K562 (cell line): ENCODE data around the gene CDC25B. TPM values are rescaled to one million over a fixed set of nuclear protein-coding genes. Genes with fewer than 3 reads are reported as not detected.
A peak's percentile ranks its signal among the peaks of the same experiment; 100 is the strongest.

Experiments used
- ARID1B ChIP-seq: fragments of 450-650 bp; IDR thresholded peaks from 2 replicates; pipeline ENCODE4 v1.6.1; 2016; ENCODE audit warnings: antibody characterized with exemption, mild to moderate bottlenecking, inconsistent platforms
- CCNT2 ChIP-seq: IDR thresholded peaks from 2 replicates; pipeline ENCODE4 v1.6.1; 2011; ENCODE audit warnings: borderline replicate concordance, low read depth, mild to moderate bottlenecking, moderate library complexity, mixed read lengths, low read length; ENCODE audit not compliant: insufficient read length; ENCODE audit errors: extremely low read depth
- CEBPB ChIP-seq: fragments of 450-650 bp; IDR thresholded peaks from 2 replicates; pipeline ENCODE4 v1.6.1; 2016; ENCODE audit warnings: missing genetic modification characterization, missing compliant biosample characterization
- ETS2 ChIP-seq: IDR thresholded peaks from 2 replicates; pipeline ENCODE4 v1.6.1; 2016; ENCODE audit warnings: borderline replicate concordance, missing genetic modification characterization, mild to moderate bottlenecking, moderate library complexity, missing compliant biosample characterization; ENCODE audit not compliant: poor library complexity, severe bottlenecking
- MAZ ChIP-seq, 2 experiments: fragments of 450-650 bp in 1 of 2; sonication (generic) in 1 of 2; formaldehyde crosslinking; IDR thresholded peaks in 1 of 2; conservative IDR thresholded peaks in 1 of 2; 2 replicates each; pipeline versions ENCODE4 v1.4.0 to v1.5.0; 2020; ENCODE audit warnings: mild to moderate bottlenecking in 1 of 2, missing genetic modification reagents in 1 of 2
- NR4A1 ChIP-seq, 2 experiments: fragments of 250-450 bp in 1 of 2; fragments of 450-650 bp in 1 of 2; sonication (Bioruptor Pico) in 1 of 2; IDR thresholded peaks; 2 replicates each; pipeline versions ENCODE4 v1.4.0 to v1.6.1; 2016 to 2020; ENCODE audit warnings: mild to moderate bottlenecking in 2 of 2, missing compliant biosample characterization in 1 of 2, missing genetic modification characterization in 1 of 2, moderate library complexity in 1 of 2
- ZNF274 ChIP-seq: IDR thresholded peaks from 2 replicates; pipeline ENCODE4 v1.6.1; 2011; ENCODE audit warnings: low read depth, mild to moderate bottlenecking, low read length, moderate library complexity, borderline replicate concordance
- polyA plus RNA-seq, 8 experiments: library from polyadenylated mRNA; depleted of rRNA in 4 of 8; stranded (reverse) in 5 of 8; unstranded in 3 of 8; fragments of >200 nt; fragmentation: Nextera tagmentation in 2 of 8; fragmentation: Illumina TruSeq in 1 of 8; extraction: Ambion mirVana in 2 of 8; extraction: Trizol in 1 of 8; gene quantifications; 2 replicates each; pipeline versions ENCODE4 v1.2.1 to v1.2.3, GENCODE V29; 2011 to 2014; ENCODE audit warnings: inconsistent platforms in 1 of 8, missing spikeins in 1 of 8
- total RNA-seq, 7 experiments: library from RNA; depleted of rRNA in 6 of 7; stranded (reverse); fragments of >200 nt in 6 of 7; fragmentation: Illumina TruSeq in 2 of 7; extraction: Trizol in 2 of 7; gene quantifications; 2 replicates each; pipeline versions ENCODE4 v1.2.1 to v1.2.3, GENCODE V29; 2011 to 2021; ENCODE audit warnings: low replicate concordance in 1 of 7
- TF ChIP-seq, protein P1 (sequence below): fragments of 450-650 bp; formaldehyde crosslinking; IDR thresholded peaks from 2 replicates; pipeline ENCODE4 v1.4.0; 2022; ENCODE audit warnings: missing genetic modification characterization
- TF ChIP-seq, protein P2 (sequence below): fragments of 250-450 bp; sonication (Bioruptor Pico); IDR thresholded peaks from 2 replicates; pipeline ENCODE4 v1.5.0; 2021
- TF ChIP-seq, protein P3 (sequence below): sonication (generic); formaldehyde crosslinking; IDR thresholded peaks from 2 replicates; pipeline ENCODE4 v1.9.0; 2022; ENCODE audit warnings: mild to moderate bottlenecking, missing genetic modification reagents
- TF ChIP-seq, protein P4 (sequence below), 2 experiments: fragments of 450-650 bp; IDR thresholded peaks; 2 replicates each; pipeline ENCODE4 v1.6.1; 2016
- TF ChIP-seq, protein P5 (sequence below), 2 experiments: fragments of 200-800 bp in 1 of 2; sonication (Bioruptor generic) in 1 of 2; sonication (generic) in 1 of 2; formaldehyde crosslinking in 1 of 2; IDR thresholded peaks in 1 of 2; conservative IDR thresholded peaks in 1 of 2; 2 replicates each; pipeline versions ENCODE4 v1.5.0 to v1.6.1; 2016 to 2020; ENCODE audit warnings: missing compliant biosample characterization in 1 of 2, missing genetic modification characterization in 1 of 2, missing genetic modification reagents in 1 of 2
- TF ChIP-seq, protein P6 (sequence below): fragments of 250-450 bp; sonication (Bioruptor Pico); IDR thresholded peaks from 2 replicates; pipeline ENCODE4 v1.5.1; 2021; ENCODE audit warnings: mild to moderate bottlenecking
- TF ChIP-seq, protein P7 (sequence below): sonication (generic); formaldehyde crosslinking; IDR thresholded peaks from 2 replicates; pipeline ENCODE4 v1.8.0; 2022; ENCODE audit warnings: mild to moderate bottlenecking, missing genetic modification reagents, borderline replicate concordance

The CDC25B gene
- total and polyA plus RNA-seq, 9 of the 15 experiments (the other 6 are each of a cell fraction or from before 2014, with no cell fraction given), result 2.3 to 35.7 (median 9.5) TPM

DNA sequence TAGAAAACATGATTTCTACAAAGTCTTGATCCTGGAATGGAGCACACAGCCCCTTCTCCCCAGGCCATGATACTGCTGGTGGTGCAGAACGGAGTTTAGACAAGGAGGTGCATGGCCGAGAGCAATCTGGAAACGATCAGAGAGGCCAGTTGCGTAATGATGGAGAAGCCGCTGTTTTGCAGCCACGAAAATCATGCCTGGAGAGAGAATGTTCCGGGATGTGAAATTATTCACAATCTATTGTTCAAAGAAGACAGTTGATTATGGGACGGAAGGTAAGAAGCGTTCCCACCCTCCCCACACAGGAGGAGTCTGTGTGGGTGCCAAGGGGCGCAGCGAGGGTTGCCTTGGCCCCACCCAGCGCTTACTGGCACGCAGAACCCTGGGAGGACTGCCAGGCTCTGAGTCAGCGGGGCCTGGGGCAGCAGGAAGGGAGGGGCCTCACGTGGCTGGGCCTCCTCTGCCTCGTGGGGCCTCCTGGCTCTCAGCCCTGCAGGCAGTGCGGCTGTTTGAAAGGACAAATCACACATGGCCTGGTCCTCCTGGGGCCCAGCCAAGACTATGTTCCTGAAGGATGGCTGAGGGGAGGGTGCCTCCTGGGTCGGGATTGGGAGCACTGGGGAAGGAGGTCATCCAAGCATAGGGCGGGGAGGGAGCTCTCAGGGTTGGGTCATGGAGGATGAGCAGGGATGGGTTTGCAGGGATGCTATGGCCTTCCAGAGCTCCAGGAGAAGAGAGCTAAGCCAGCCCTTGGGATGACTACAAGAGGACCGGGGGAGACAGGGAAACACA, 15.6 kb downstream of the CDC25B start (continued):
- TF ChIP-seq, protein P1, sequence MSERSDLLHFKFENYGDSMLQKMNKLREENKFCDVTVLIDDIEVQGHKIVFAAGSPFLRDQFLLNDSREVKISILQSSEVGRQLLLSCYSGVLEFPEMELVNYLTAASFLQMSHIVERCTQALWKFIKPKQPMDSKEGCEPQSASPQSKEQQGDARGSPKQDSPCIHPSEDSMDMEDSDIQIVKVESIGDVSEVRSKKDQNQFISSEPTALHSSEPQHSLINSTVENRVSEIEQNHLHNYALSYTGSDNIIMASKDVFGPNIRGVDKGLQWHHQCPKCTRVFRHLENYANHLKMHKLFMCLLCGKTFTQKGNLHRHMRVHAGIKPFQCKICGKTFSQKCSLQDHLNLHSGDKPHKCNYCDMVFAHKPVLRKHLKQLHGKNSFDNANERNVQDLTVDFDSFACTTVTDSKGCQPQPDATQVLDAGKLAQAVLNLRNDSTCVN (CRISPR knock-in tag), result no peak
- TF ChIP-seq CEBPB (tag) (peak; percentile 95), NR4A1 (CRISPR knock-in tag; IDR thresholded peaks at IDR 0.05) (no peak), NR4A1 (tag; IDR thresholded peaks at IDR 0.05) (no peak), ARID1B (peak; percentile 39), ETS2 (no peak), ZNF274 (no peak), CCNT2 (peak; percentile 34), MAZ (CRISPR knock-in tag; conservative IDR thresholded peaks at IDR 0.05 in 1 of 2, IDR thresholded peaks at IDR 0.05 in 1 of 2) (peak; percentile 34 to 74; a peak in 3 of 4 replicates)
- TF ChIP-seq, protein P2, sequence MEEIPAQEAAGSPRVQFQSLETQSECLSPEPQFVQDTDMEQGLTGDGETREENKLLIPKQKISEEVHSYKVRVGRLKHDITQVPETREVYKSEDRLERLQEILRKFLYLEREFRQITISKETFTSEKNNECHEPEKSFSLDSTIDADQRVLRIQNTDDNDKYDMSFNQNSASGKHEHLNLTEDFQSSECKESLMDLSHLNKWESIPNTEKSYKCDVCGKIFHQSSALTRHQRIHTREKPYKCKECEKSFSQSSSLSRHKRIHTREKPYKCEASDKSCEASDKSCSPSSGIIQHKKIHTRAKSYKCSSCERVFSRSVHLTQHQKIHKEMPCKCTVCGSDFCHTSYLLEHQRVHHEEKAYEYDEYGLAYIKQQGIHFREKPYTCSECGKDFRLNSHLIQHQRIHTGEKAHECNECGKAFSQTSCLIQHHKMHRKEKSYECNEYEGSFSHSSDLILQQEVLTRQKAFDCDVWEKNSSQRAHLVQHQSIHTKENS (CRISPR knock-in tag), result no peak
- TF ChIP-seq, protein P3, sequence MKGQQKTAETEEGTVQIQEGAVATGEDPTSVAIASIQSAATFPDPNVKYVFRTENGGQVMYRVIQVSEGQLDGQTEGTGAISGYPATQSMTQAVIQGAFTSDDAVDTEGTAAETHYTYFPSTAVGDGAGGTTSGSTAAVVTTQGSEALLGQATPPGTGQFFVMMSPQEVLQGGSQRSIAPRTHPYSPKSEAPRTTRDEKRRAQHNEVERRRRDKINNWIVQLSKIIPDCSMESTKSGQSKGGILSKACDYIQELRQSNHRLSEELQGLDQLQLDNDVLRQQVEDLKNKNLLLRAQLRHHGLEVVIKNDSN (CRISPR knock-in tag), result peak; percentile 70; the same call in 1 of the 2 replicates
- TF ChIP-seq, protein P4, sequence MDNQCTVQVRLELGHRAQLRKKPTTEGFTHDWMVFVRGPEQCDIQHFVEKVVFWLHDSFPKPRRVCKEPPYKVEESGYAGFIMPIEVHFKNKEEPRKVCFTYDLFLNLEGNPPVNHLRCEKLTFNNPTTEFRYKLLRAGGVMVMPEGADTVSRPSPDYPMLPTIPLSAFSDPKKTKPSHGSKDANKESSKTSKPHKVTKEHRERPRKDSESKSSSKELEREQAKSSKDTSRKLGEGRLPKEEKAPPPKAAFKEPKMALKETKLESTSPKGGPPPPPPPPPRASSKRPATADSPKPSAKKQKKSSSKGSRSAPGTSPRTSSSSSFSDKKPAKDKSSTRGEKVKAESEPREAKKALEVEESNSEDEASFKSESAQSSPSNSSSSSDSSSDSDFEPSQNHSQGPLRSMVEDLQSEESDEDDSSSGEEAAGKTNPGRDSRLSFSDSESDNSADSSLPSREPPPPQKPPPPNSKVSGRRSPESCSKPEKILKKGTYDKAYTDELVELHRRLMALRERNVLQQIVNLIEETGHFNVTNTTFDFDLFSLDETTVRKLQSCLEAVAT (IDR thresholded peaks at IDR 0.05), result no peak
- TF ChIP-seq, protein P5, sequence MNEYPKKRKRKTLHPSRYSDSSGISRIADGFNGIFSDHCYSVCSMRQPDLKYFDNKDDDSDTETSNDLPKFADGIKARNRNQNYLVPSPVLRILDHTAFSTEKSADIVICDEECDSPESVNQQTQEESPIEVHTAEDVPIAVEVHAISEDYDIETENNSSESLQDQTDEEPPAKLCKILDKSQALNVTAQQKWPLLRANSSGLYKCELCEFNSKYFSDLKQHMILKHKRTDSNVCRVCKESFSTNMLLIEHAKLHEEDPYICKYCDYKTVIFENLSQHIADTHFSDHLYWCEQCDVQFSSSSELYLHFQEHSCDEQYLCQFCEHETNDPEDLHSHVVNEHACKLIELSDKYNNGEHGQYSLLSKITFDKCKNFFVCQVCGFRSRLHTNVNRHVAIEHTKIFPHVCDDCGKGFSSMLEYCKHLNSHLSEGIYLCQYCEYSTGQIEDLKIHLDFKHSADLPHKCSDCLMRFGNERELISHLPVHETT (CRISPR knock-in tag; conservative IDR thresholded peaks at IDR 0.05 in 1 of 2, IDR thresholded peaks at IDR 0.05 in 1 of 2), result no peak
- TF ChIP-seq, protein P6, sequence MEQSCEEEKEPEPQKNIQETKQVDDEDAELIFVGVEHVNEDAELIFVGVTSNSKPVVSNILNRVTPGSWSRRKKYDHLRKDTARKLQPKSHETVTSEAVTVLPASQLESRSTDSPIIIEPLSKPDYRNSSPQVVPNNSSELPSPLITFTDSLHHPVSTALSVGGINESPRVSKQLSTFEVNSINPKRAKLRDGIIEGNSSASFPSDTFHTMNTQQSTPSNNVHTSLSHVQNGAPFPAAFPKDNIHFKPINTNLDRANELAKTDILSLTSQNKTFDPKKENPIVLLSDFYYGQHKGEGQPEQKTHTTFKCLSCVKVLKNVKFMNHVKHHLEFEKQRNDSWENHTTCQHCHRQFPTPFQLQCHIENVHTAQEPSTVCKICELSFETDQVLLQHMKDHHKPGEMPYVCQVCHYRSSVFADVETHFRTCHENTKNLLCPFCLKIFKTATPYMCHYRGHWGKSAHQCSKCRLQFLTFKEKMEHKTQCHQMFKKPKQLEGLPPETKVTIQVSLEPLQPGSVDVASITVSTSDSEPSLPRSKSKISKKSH (CRISPR knock-in tag), result no peak
- TF ChIP-seq, protein P7, sequence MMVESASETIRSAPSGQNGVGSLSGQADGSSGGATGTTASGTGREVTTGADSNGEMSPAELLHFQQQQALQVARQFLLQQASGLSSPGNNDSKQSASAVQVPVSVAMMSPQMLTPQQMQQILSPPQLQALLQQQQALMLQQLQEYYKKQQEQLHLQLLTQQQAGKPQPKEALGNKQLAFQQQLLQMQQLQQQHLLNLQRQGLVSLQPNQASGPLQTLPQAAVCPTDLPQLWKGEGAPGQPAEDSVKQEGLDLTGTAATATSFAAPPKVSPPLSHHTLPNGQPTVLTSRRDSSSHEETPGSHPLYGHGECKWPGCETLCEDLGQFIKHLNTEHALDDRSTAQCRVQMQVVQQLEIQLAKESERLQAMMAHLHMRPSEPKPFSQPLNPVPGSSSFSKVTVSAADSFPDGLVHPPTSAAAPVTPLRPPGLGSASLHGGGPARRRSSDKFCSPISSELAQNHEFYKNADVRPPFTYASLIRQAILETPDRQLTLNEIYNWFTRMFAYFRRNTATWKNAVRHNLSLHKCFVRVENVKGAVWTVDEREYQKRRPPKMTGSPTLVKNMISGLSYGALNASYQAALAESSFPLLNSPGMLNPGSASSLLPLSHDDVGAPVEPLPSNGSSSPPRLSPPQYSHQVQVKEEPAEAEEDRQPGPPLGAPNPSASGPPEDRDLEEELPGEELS (CRISPR knock-in tag), result no peak
